Astrocyte of the cerebellum (primary cell): ENCODE data around the gene PGAM4.

Source experiments
- DNase-seq: peaks from one replicate; pipeline ENCODE4 v3.0.0-alpha.2; 2011; ENCODE audit warnings: low read depth
- H3K4me3 ChIP-seq: 2 replicates; pipeline ENCODE4 v1.5.1; 2011; ENCODE audit warnings: mild to moderate bottlenecking, low read depth, low read length, moderate library complexity
- CTCF ChIP-seq: IDR thresholded peaks from 2 replicates; pipeline ENCODE4 v1.5.1; 2012; ENCODE audit warnings: low read length, low read depth, moderate library complexity, mild to moderate bottlenecking; ENCODE audit errors: missing control alignments
- in situ Hi-C: cut with HindIII; loops from 2 replicates; pipeline ENCODE4 v1.10.0; 2017; ENCODE audit warnings: low sequenced_read_pairs

The PGAM4 gene

GRCh38 chrX:77918568-77918967, 50.9 kb downstream of the PGAM4 start:
- no peak for TF ChIP-seq CTCF
- no peak overlapping the region for H3K4me3 ChIP-seq
- in situ Hi-C loops, result no loop called here
- no peak for DNase-seq
